ENCODE measurements around the gene GNG8. TPM values are rescaled to one million over a fixed set of nuclear protein-coding genes. Genes with fewer than 3 reads are reported as not detected.

Gene GNG8
- total RNA-seq, 1 donor from 2014 or later = not detected

GRCh38 chr19:46606681-46607447 lies 29.1 kb downstream of the GNG8 start:
- no peak overlapping the region for H2AFZ ChIP-seq (ENCODE audit: low read depth, low read length)
- H3K4me2 ChIP-seq (ENCODE audit: low read length) = no peak overlapping the region
- DNase-seq (ENCODE audit: low read depth) (no peak), FAIRE-seq (no peak)
- H3K27me3 ChIP-seq (ENCODE audit: insufficient read depth, low read length) = no peaks in the 10 kb centered on the region
- H3K79me2 ChIP-seq (ENCODE audit: insufficient read depth, low read length) = peaks cover 47% of the 10 kb centered on the region
- TF ChIP-seq CTCF (IDR thresholded peaks at IDR 0.05; ENCODE audit: insufficient read depth, low read depth, low read length) (no peak), EZH2 (IDR thresholded peaks at IDR 0.05; ENCODE audit: insufficient read depth, low read length) (no peak)
- H3K4me3 ChIP-seq (ENCODE audit: insufficient read depth, low read depth, low read length) = no peak overlapping the region
- Mint-ChIP-seq H3K9me3 (ENCODE audit: unreplicated experiment) (peaks cover 1% of the 10 kb centered on the region), H3K4me3 (ENCODE audit: unreplicated experiment) (no peak overlapping the region), H3K27me3 (ENCODE audit: low read depth, unreplicated experiment) (no peaks in the 10 kb centered on the region), H3K27ac (ENCODE audit: unreplicated experiment) (no peak overlapping the region), H3K36me3 (ENCODE audit: low read depth, unreplicated experiment) (peaks cover 36% of the 10 kb centered on the region), H3K4me1 (ENCODE audit: low read depth, unreplicated experiment) (peaks cover 25% of the 10 kb centered on the region)
- peaks cover 95% of the 10 kb centered on the region for H4K20me1 ChIP-seq (ENCODE audit: insufficient read depth, low read length)
- H3K27ac ChIP-seq (ENCODE audit: low read depth, low read length) = no peak overlapping the region
- no peaks in the 10 kb centered on the region for H3K9me3 ChIP-seq (ENCODE audit: insufficient read depth, low read depth, low read length)
- H3K36me3 ChIP-seq (ENCODE audit: insufficient read depth, low read length) = peaks cover 32% of the 10 kb centered on the region
- peaks cover 14% of the 10 kb centered on the region for H3K4me1 ChIP-seq (ENCODE audit: insufficient read depth, low read length)
- H3K9ac ChIP-seq (ENCODE audit: low read length) = no peak overlapping the region

DNA sequence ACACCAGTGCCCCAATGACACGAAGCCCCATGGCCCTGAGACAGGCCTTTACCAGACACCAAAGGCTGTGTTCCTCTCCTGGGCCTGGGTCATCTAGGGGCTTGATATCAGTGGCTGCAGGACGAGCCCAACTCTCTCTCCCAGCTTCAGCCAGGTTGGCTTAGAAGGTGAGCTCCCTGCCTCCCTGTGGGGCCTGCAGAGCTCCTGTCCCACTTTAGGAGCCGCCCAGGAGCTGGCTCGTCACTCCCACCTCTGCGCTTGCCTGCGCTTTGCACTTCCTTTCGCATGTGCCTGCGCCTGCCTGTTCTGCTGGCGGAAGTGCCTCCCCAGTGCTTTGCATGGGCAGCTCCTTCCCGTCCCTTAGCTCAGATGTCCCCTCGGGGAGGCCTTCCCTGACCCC lies 30.0 kb downstream of the GNG8 start:
- Mint-ChIP-seq H3K4me3 (ENCODE audit: unreplicated experiment) (no peak overlapping the region), H3K36me3 (ENCODE audit: low read depth, unreplicated experiment) (peaks cover 33% of the 10 kb centered on the region), H3K4me1 (ENCODE audit: low read depth, unreplicated experiment) (peaks cover 22% of the 10 kb centered on the region), H3K27ac (ENCODE audit: unreplicated experiment) (no peak overlapping the region), H3K9me3 (ENCODE audit: unreplicated experiment) (no peaks in the 10 kb centered on the region), H3K27me3 (ENCODE audit: low read depth, unreplicated experiment) (no peaks in the 10 kb centered on the region)
- no peak overlapping the region for H3K9ac ChIP-seq (ENCODE audit: low read length)
- no peak for TF ChIP-seq CTCF (IDR thresholded peaks at IDR 0.05; ENCODE audit: insufficient read depth, low read depth, low read length)
- no peak for TF ChIP-seq EZH2 (IDR thresholded peaks at IDR 0.05; ENCODE audit: insufficient read depth, low read length)
- no peaks in the 10 kb centered on the region for H3K9me3 ChIP-seq (ENCODE audit: insufficient read depth, low read depth, low read length)
- no peak overlapping the region for H3K4me2 ChIP-seq (ENCODE audit: low read length)
- H3K79me2 ChIP-seq (ENCODE audit: insufficient read depth, low read length) = peaks cover 54% of the 10 kb centered on the region
- peaks cover 14% of the 10 kb centered on the region for H3K4me1 ChIP-seq (ENCODE audit: insufficient read depth, low read length)
- H4K20me1 ChIP-seq (ENCODE audit: insufficient read depth, low read length) = peaks cover 89% of the 10 kb centered on the region
- no peak overlapping the region for H3K4me3 ChIP-seq (ENCODE audit: insufficient read depth, low read depth, low read length)
- peaks cover 32% of the 10 kb centered on the region for H3K36me3 ChIP-seq (ENCODE audit: insufficient read depth, low read length)
- H3K27me3 ChIP-seq (ENCODE audit: insufficient read depth, low read length) = no peaks in the 10 kb centered on the region
- no peak overlapping the region for H2AFZ ChIP-seq (ENCODE audit: low read depth, low read length)
- no peak overlapping the region for H3K27ac ChIP-seq (ENCODE audit: low read depth, low read length)
- DNase-seq (ENCODE audit: low read depth) (no peak), FAIRE-seq (no peak)

DNA sequence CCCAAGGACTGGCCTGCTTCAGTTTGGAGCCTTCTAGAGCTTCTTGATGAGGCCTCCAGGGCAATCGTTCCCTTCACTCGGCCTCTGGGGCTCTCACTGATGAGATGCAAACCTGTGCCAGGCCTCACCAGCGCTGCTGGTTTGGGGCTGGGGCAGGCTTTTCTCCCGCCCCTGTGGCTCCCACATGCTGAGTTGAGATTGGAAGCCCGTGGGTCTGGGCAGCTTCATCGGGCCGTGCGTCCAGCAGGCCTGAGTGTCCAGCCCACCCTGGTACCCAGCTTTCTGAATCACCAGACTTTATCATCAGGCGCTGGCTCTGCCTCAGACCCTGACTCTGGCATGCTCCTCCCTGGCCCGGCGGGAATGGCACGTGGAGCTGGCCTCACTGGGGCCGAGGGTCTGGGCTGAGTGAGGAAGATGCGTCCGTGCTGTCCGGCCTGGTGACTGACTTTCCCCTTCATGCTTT lies 30.6 kb downstream of the GNG8 start:
- Histone ChIP-seq H3K36me3 (ENCODE audit: insufficient read depth, low read length) (peaks cover 32% of the 10 kb centered on the region), H3K27me3 (ENCODE audit: insufficient read depth, low read length) (no peaks in the 10 kb centered on the region), H3K4me1 (ENCODE audit: insufficient read depth, low read length) (peaks cover 15% of the 10 kb centered on the region), H3K4me3 (ENCODE audit: insufficient read depth, low read depth, low read length) (no peak overlapping the region), H3K9ac (ENCODE audit: low read length) (no peak overlapping the region), H3K4me2 (ENCODE audit: low read length) (no peak overlapping the region), H3K79me2 (ENCODE audit: insufficient read depth, low read length) (peaks cover 54% of the 10 kb centered on the region), H3K9me3 (ENCODE audit: insufficient read depth, low read depth, low read length) (no peaks in the 10 kb centered on the region), H2AFZ (ENCODE audit: low read depth, low read length) (no peak overlapping the region), H4K20me1 (ENCODE audit: insufficient read depth, low read length) (peaks cover 83% of the 10 kb centered on the region), H3K27ac (ENCODE audit: low read depth, low read length) (no peak overlapping the region)
- FAIRE-seq (no peak), DNase-seq (ENCODE audit: low read depth) (no peak)
- H3K27me3 Mint-ChIP-seq (ENCODE audit: low read depth, unreplicated experiment) = no peaks in the 10 kb centered on the region
- no peak overlapping the region for H3K27ac Mint-ChIP-seq (ENCODE audit: unreplicated experiment)
- H3K4me1 Mint-ChIP-seq (ENCODE audit: low read depth, unreplicated experiment) = peaks cover 22% of the 10 kb centered on the region
- H3K36me3 Mint-ChIP-seq (ENCODE audit: low read depth, unreplicated experiment) = peaks cover 29% of the 10 kb centered on the region
- TF ChIP-seq CTCF (IDR thresholded peaks at IDR 0.05; ENCODE audit: insufficient read depth, low read depth, low read length) (no peak), EZH2 (IDR thresholded peaks at IDR 0.05; ENCODE audit: insufficient read depth, low read length) (no peak)
- H3K4me3 Mint-ChIP-seq (ENCODE audit: unreplicated experiment) = no peak overlapping the region
- H3K9me3 Mint-ChIP-seq (ENCODE audit: unreplicated experiment) = no peaks in the 10 kb centered on the region
